Right lobe of liver (tissue), 4 donors: ENCODE data around the gene SLC44A1.

Experiments
- CTCF ChIP-seq, 4 donors: fragments of 200-600 bp in 3 of 4; fragments of 450-650 bp in 1 of 4; IDR thresholded peaks; one replicate each; pipeline versions ENCODE4 v1.5.1 to v1.8.0; 2016 to 2022; ENCODE audit warnings: antibody characterized with exemption in 4 of 4, mild to moderate bottlenecking in 2 of 4
- POLR2A ChIP-seq: fragments of 450-650 bp; IDR thresholded peaks from one replicate; pipeline ENCODE4 v1.6.1; 2017; ENCODE audit warnings: antibody characterized with exemption, mild to moderate bottlenecking
- donor health status: DM: no; HTN: no; CAD: no.
- donor health status: DM: no; HTN: no; CAD: no.
- donor health status: DM: no; HTN: yes; CAD: no.

GRCh38 chr9:105452185-105452584 is 207.7 kb downstream of the SLC44A1 start:
- no peak for TF ChIP-seq CTCF (IDR thresholded peaks at IDR 0.05)
- no peak for TF ChIP-seq POLR2A
